IPS DF 4.7 (cell line): ENCODE results near the gene ITGA5.

ENCODE experiments used
- DNase-seq: peaks from one replicate; pipeline ENCODE4 v3.0.0-alpha.2; 2013; ENCODE audit warnings: low spot score; ENCODE audit errors: extremely low read depth

The ITGA5 gene

GRCh38 chr12:54372113-54372806 lies 46.8 kb downstream of the ITGA5 start:
- no peak for DNase-seq

- DNase-seq: no peak
Measured at GRCh38 chr12:54371328-54372112, 47.5 kb downstream of the ITGA5 start.

- no peak for DNase-seq
Measured at GRCh38 chr12:54370171-54370730, 48.8 kb downstream of the ITGA5 start.

- DNase-seq: no peak
Measured at GRCh38 chr12:54369597-54370131, 49.4 kb downstream of the ITGA5 start.

- DNase-seq: no peak
Measured at GRCh38 chr12:54368709-54369596, 50.1 kb downstream of the ITGA5 start.

GRCh38 chr12:54368025-54368708 lies 50.9 kb downstream of the ITGA5 start:
- no peak for DNase-seq

- no peak for DNase-seq
Measured at GRCh38 chr12:54364413-54364812, 54.7 kb downstream of the ITGA5 start, which contains the start of gene GPR84. Gene GPR84 (minus strand): TSS chr12:54364486. CDS start chr12:54363851, 635 bp downstream.

- DNase-seq: no peak
Measured at GRCh38 chr12:54363618-54364017, 55.4 kb downstream of the ITGA5 start.

GRCh38 chr12:54363047-54363446 lies 56.0 kb downstream of the ITGA5 start:
- no peak for DNase-seq

GRCh38 chr12:54360717-54361456 lies 58.2 kb downstream of the ITGA5 start:
- peak; percentile 91 for DNase-seq

- no peak for DNase-seq
Measured at GRCh38 chr12:54359762-54360351, 59.2 kb downstream of the ITGA5 start.

GRCh38 chr12:54358945-54359761 lies 59.9 kb downstream of the ITGA5 start:
- DNase-seq: peak; percentile 100

GRCh38 chr12:54358191-54358944 lies 60.7 kb downstream of the ITGA5 start:
- DNase-seq: no peak

GRCh38 chr12:54357506-54358190 lies 61.4 kb downstream of the ITGA5 start:
- no peak for DNase-seq

- DNase-seq: no peak
Measured at GRCh38 chr12:54356951-54357356, 62.1 kb downstream of the ITGA5 start.

GRCh38 chr12:54356228-54356627 lies 62.8 kb downstream of the ITGA5 start:
- DNase-seq: no peak

- DNase-seq: no peak
Measured at GRCh38 chr12:54355104-54355815, 63.8 kb downstream of the ITGA5 start.
